ENCODE results near the gene CER1.

GRCh38 chr9:14750821-14751220 lies 28.3 kb upstream of the CER1 start:
- TF ChIP-seq, protein P1, sequence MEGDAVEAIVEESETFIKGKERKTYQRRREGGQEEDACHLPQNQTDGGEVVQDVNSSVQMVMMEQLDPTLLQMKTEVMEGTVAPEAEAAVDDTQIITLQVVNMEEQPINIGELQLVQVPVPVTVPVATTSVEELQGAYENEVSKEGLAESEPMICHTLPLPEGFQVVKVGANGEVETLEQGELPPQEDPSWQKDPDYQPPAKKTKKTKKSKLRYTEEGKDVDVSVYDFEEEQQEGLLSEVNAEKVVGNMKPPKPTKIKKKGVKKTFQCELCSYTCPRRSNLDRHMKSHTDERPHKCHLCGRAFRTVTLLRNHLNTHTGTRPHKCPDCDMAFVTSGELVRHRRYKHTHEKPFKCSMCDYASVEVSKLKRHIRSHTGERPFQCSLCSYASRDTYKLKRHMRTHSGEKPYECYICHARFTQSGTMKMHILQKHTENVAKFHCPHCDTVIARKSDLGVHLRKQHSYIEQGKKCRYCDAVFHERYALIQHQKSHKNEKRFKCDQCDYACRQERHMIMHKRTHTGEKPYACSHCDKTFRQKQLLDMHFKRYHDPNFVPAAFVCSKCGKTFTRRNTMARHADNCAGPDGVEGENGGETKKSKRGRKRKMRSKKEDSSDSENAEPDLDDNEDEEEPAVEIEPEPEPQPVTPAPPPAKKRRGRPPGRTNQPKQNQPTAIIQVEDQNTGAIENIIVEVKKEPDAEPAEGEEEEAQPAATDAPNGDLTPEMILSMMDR (IDR thresholded peaks at IDR 0.05; ENCODE audit: low read depth, low read length, poor library complexity, severe bottlenecking): no peak
- TF ChIP-seq EZH2phosphoT487 (IDR thresholded peaks at IDR 0.05; ENCODE audit: borderline replicate concordance, low read length): no peak
